ENCODE results near the gene ZCCHC14.

The ZCCHC14 gene

DNA sequence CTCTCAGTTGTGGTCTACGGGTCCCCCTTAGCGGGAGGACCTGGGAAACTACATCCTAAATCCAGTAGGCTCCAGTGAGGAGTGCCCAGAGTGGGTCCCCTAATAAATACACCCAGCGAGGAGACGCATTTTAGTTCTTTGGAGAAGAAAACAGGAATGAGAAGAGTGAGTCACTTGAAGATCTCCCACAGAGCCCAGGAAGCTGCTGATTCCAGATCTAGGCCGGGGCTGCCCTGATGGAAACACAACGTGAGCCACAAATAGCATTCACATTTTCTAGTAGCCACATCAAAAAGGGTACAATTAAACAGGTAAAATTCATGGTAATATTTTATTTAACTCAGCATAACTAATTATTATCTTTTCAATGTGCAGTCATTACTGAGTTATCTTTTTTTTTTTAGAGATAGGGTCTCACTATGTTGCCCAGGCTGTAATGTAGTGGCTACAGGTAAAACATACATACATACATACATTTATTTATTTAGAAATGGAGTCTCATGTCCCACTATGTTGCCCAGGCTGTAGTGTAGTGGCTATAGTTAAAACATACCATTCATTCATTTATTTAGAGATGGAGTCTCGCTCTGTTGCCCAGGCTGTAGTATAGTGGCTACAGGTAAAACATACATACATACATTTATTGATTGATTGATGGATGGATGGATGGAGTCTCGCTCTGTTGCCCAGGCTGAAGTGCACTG is 130.8 kb downstream of the ZCCHC14 start:
- no peak for DNase-seq (ENCODE audit: low read depth)

DNA sequence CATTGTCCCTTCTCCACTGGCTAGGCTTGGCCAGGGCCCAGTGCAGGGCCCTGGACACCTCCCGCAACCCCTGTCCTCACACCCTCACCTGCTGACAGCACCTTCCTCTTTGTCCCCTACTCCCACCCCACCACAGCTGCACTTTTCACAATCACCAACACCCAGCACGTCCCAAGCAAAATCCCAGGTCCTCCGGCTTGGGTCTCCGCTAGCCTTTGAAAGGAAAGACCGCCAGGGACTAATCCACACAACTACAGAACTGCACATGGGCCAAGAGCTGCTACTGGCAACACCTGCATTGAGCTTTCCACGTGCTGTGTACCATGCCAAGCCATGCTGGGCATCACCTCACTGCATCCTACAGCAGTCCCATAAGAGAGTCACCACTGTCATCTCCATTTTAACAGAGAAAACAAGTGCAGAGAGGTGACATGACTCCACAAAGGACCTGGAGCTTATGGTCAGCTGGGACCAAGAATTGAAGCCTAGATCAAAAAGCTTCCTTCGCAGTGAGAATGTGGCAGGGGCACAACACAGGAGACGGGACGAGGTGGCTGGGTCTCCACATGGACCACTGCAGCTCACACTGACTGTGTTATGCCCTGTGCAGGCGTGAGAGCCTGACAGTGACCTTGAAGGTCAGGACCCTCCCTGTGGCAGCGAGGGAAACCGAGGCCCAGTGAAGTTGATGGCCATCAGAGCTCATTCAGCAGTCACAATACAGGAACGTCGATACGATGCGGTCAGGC is 131.8 kb downstream of the ZCCHC14 start:
- DNase-seq (ENCODE audit: low read depth): no peak

DNA sequence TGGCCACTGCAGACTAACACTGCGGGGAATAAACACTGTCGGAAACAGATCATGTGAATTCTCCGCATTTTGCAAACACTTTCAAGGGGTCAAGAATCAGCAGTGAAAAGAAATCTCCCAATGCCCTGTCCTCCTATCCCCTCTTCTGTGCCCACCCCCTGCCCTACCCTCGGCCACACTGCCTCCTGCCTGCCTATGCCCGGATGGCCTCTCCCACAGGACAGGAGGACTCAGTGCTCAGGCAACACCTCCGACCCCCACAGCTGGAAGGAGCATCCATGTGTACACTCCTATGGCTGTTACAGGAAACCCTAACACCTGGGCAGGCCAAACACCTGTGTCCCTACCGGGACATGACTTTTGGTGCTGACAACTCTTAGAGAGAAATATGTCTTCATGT is 133.7 kb downstream of the ZCCHC14 start:
- no peak for DNase-seq (ENCODE audit: low read depth)

DNA sequence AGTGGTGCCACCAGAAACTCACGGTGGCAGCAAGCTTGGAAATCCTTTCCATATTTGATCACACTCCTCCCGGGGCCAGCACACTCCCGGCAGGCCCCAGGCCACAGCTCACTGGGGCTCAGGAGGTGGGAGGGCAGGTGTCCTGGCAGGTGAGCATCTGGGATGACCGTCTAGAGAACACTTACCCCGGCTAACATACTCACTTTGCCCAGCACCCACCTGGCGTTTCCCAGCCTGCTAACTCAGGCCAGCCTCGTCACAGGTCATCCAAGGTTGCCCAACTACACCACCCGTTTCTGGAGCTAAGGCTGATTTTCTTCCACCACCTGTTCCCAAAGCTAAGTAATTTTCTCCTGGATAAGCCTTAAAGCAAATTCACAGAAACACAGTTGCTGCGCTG is 134.1 kb downstream of the ZCCHC14 start:
- DNase-seq (ENCODE audit: low read depth): no peak

DNA sequence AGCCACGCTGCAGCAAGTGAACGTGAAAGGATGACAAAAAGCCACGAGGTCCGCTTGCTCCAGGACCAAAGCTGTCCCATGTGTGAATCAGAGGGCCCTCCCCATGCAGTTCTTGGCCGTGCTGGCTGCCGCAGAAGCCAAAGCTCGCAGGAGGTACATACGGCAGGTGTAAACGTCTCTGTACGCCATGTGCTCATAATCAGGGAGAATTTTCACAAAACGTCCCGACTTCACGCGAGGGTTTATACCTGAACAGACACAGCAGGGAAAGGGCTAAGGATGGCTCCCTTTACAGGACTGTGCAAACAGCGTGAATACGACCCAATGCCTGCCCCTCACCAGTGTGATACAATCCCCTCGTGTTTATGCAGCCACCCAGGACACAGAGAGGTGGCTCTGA is 134.6 kb downstream of the ZCCHC14 start:
- no peak for DNase-seq (ENCODE audit: low read depth)

DNA sequence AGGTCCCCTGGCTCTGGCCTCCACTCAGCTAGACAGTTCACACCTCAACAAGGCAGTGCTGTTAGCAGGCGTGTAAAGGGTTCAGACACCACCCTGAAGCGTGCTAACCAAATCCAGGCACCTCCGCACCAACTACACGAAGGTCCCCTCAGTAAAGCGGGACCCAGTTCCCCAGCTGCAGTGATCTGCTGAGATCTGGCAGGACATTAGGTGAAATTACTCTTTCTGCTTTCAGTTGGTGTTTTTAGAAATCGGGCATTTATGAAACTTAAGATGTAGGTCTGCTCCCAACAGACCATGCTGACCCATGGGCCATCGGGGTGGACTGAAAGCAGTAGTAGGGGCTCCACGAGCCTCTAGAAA is 136.4 kb downstream of the ZCCHC14 start:
- DNase-seq (ENCODE audit: low read depth): no peak

All from stimulated activated CD8-positive, alpha-beta memory T cell treated with anti-CD3 and anti-CD28 coated beads, Interleukin-12 subunit alpha, Interleukin-12 subunit beta, amount 100 ng/mL, for 1 hour (primary cell).